Naive thymus-derived CD4-positive, alpha-beta T cell (primary cell): ENCODE results near the gene TKT. TPM values are rescaled to one million over a fixed set of nuclear protein-coding genes. Genes with fewer than 3 reads are reported as not detected.
A peak's percentile ranks its signal among the peaks of the same experiment; 100 is the strongest.

Experiments used
- ATAC-seq: fragments of 150-1000 bp; cut with Tn5 transposase; 2 replicates; pipeline ENCODE4 v1.10.0; 2021; ENCODE audit warnings: mild to moderate bottlenecking, moderate library complexity
- CTCF ChIA-PET: fragments of 350-600 bp; sonication (Branson Sonifier 250); formaldehyde crosslinking; loops from one replicate; lab custom pipeline; 2021; ENCODE audit warnings: antibody characterized with exemption; lab: Charles Lee
- POLR2A ChIA-PET: fragments of 350-600 bp; sonication (Branson Sonifier 250); formaldehyde crosslinking; loops from one replicate; lab custom pipeline; 2021; ENCODE audit warnings: antibody characterized with exemption, inconsistent platforms; lab: Charles Lee
- DNase-seq, 9 donors: peaks; one replicate each; pipeline versions ENCODE4 v3.0.0 to v3.0.0-alpha.2; 2020 to 2022; ENCODE audit warnings: mixed read lengths in 1 of 9
- H3K27ac ChIP-seq: one replicate; pipeline ENCODE4 v1.7.0; 2013; ENCODE audit warnings: mild to moderate bottlenecking, low read depth, low read length, moderate library complexity
- H3K27me3 ChIP-seq, 2 donors: one replicate each; pipeline ENCODE4 v1.7.0; 2013; ENCODE audit warnings: low read length in 2 of 2, mild to moderate bottlenecking in 2 of 2, moderate library complexity in 2 of 2; ENCODE audit not compliant: control insufficient read depth in 2 of 2, insufficient read depth in 2 of 2
- H3K36me3 ChIP-seq, 3 experiments: 1 replicate in 2 of 3; 2 replicates in 1 of 3; pipeline ENCODE4 v1.7.0; 2013; ENCODE audit warnings: low read length in 3 of 3, mild to moderate bottlenecking in 3 of 3, moderate library complexity in 1 of 3; ENCODE audit not compliant: insufficient read depth in 3 of 3, control insufficient read depth in 2 of 3
- H3K4me1 ChIP-seq, 2 donors: one replicate each; pipeline ENCODE4 v1.7.0; 2013; ENCODE audit warnings: low read length in 2 of 2, mild to moderate bottlenecking in 2 of 2, moderate library complexity in 1 of 2; ENCODE audit not compliant: control insufficient read depth in 2 of 2, insufficient read depth in 2 of 2
- H3K4me3 ChIP-seq: 2 replicates; pipeline ENCODE4 v1.7.0; 2013; ENCODE audit warnings: mild to moderate bottlenecking, low read length
- H3K9me3 ChIP-seq, 3 experiments: 1 replicate in 2 of 3; 2 replicates in 1 of 3; pipeline ENCODE4 v1.7.0; 2013; ENCODE audit warnings: low read length in 3 of 3; ENCODE audit not compliant: control insufficient read depth in 2 of 3
- H3K27ac Mint-ChIP-seq, 9 donors: one replicate each; pipeline ENCODE4 v1.8.0; 2020 to 2022; ENCODE audit warnings: mixed read lengths in 9 of 9, mild to moderate bottlenecking in 8 of 9, moderate library complexity in 5 of 9, inconsistent platforms in 2 of 9
- H3K27me3 Mint-ChIP-seq, 5 donors: one replicate each; pipeline ENCODE4 v1.8.0; 2021 to 2022; ENCODE audit warnings: mixed read lengths in 5 of 5, mild to moderate bottlenecking in 1 of 5
- H3K36me3 Mint-ChIP-seq, 5 donors: one replicate each; pipeline ENCODE4 v1.8.0; 2020 to 2022; ENCODE audit warnings: mixed read lengths in 5 of 5, mild to moderate bottlenecking in 3 of 5, inconsistent platforms in 1 of 5
- H3K4me1 Mint-ChIP-seq, 7 donors: one replicate each; pipeline ENCODE4 v1.8.0; 2020 to 2022; ENCODE audit warnings: mixed read lengths in 7 of 7, mild to moderate bottlenecking in 3 of 7, inconsistent platforms in 1 of 7
- H3K4me3 Mint-ChIP-seq, 10 donors: one replicate each; pipeline ENCODE4 v1.8.0; 2020 to 2022; ENCODE audit warnings: mild to moderate bottlenecking in 10 of 10, mixed read lengths in 10 of 10, moderate library complexity in 6 of 10, inconsistent platforms in 2 of 10
- H3K9me3 Mint-ChIP-seq, 11 donors: one replicate each; pipeline ENCODE4 v1.8.0; 2020 to 2022; ENCODE audit warnings: mixed read lengths in 11 of 11, mild to moderate bottlenecking in 4 of 11, inconsistent platforms in 1 of 11, moderate library complexity in 1 of 11
- intact Hi-C, 2 donors: fragments of 100-400 bp; cut with micrococcal nuclease; formaldehyde crosslinking; loops; one replicate each; pipeline ENCODE4 v1.15.1; 2023
- polyA plus RNA-seq, 2 donors: library from polyadenylated mRNA; unstranded; fragments of 300-500 nt; fragmentation: Illumina TruSeq; gene quantifications; one replicate each; pipeline ENCODE4 v1.2.3, GENCODE V29; 2021
- total RNA-seq, 6 experiments: library from RNA in 5 of 6; stranded (reverse) in 5 of 6; gene quantifications; 1 replicate in 5 of 6; 2 replicates in 1 of 6; pipeline ENCODE4 v1.2.3 and lab custom pipeline; 2021 to 2026

The TKT gene
- total and polyA plus RNA-seq, 7 experiments from 2014 or later = 60.7 to 333 (median 91.7) TPM

GRCh38 chr3:53193466-53194209 is 62.2 kb downstream of the TKT start:
- ChIA-PET POLR2A (no interaction called here), CTCF (no interaction called here)
- Mint-ChIP-seq H3K27ac (peak overlapping the region in 1 of 9 donors; percentile 23), H3K36me3 (peaks cover 0 to 12% (median 10%) of the 10 kb centered on the region in 5 donors), H3K9me3 (no peaks in the 10 kb centered on the region), H3K4me3 (no peak overlapping the region), H3K4me1 (peaks cover 5 to 18% (median 7%) of the 10 kb centered on the region in 7 donors), H3K27me3 (peaks cover 0 to 6% (median 0%) of the 10 kb centered on the region in 5 donors)
- Histone ChIP-seq H3K4me3 (no peak overlapping the region), H3K4me1 (peaks cover 0 to 4% of the 10 kb centered on the region in 2 donors), H3K27me3 (no peaks in the 10 kb centered on the region), H3K27ac (no peak overlapping the region), H3K9me3 (no peaks in the 10 kb centered on the region), H3K36me3 (peaks cover 0 to 31% (median 0%) of the 10 kb centered on the region in 3 experiments)
- intact Hi-C loops = no loop called here
- DNase-seq = no peak
- ATAC-seq = no peak

- H3K27me3 Mint-ChIP-seq = peaks cover 0 to 6% (median 0%) of the 10 kb centered on the region in 5 donors
- H3K9me3 Mint-ChIP-seq = no peaks in the 10 kb centered on the region
- H3K4me3 ChIP-seq = no peak overlapping the region
- H3K27me3 ChIP-seq = no peaks in the 10 kb centered on the region
- intact Hi-C loops = no loop called here
- H3K4me1 ChIP-seq = peaks cover 0 to 4% of the 10 kb centered on the region in 2 donors
- ChIA-PET POLR2A (interaction anchor here (0.6 kb wide), 1 partner anchor 138 kb away, joined by 3 read pairs; no protein-coding TSS in a partner anchor), CTCF (interaction anchor here (1.8 kb wide), 1 partner anchor 77 kb away, joined by 10 read pairs; no protein-coding TSS in a partner anchor)
- H3K36me3 ChIP-seq = peaks cover 0 to 37% (median 0%) of the 10 kb centered on the region in 3 experiments
- no peak for DNase-seq
- H3K4me3 Mint-ChIP-seq = no peak overlapping the region
- peaks cover 5 to 18% (median 7%) of the 10 kb centered on the region in 7 donors for H3K4me1 Mint-ChIP-seq
- ATAC-seq = no peak
- peaks cover 0 to 13% (median 10%) of the 10 kb centered on the region in 5 donors for H3K36me3 Mint-ChIP-seq
- H3K27ac Mint-ChIP-seq = no peak overlapping the region
- H3K27ac ChIP-seq = no peak overlapping the region
- H3K9me3 ChIP-seq = no peaks in the 10 kb centered on the region
These were observed 63.2 kb downstream of the TKT start for GRCh38 chr3:53192608-53193007.

GRCh38 chr3:53191836-53192480 is 63.9 kb downstream of the TKT start:
- no peak overlapping the region for H3K27ac Mint-ChIP-seq
- Histone ChIP-seq H3K4me3 (no peak overlapping the region), H3K9me3 (no peaks in the 10 kb centered on the region), H3K27me3 (no peaks in the 10 kb centered on the region), H3K36me3 (peaks cover 0 to 43% (median 0%) of the 10 kb centered on the region in 3 experiments), H3K27ac (no peak overlapping the region), H3K4me1 (peaks cover 0 to 4% of the 10 kb centered on the region in 2 donors)
- DNase-seq (no peak), ATAC-seq (no peak)
- intact Hi-C loops = no loop called here
- CTCF ChIA-PET = interaction anchor here (0.8 to 1.8 kb wide), 2 partner anchors 77 to 83 kb away, joined by 3 to 10 read pairs; no protein-coding TSS in a partner anchor
- H3K9me3 Mint-ChIP-seq = no peaks in the 10 kb centered on the region
- no peak overlapping the region for H3K4me3 Mint-ChIP-seq
- H3K36me3 Mint-ChIP-seq = peaks cover 0 to 16% (median 11%) of the 10 kb centered on the region in 5 donors
- POLR2A ChIA-PET = no interaction called here
- H3K4me1 Mint-ChIP-seq = peaks cover 5 to 17% (median 7%) of the 10 kb centered on the region in 7 donors
- peaks cover 0 to 6% (median 0%) of the 10 kb centered on the region in 5 donors for H3K27me3 Mint-ChIP-seq

- no peak for ATAC-seq
- no peaks in the 10 kb centered on the region for H3K9me3 ChIP-seq
- H3K4me1 ChIP-seq = peaks cover 0 to under 1% of the 10 kb centered on the region in 2 donors
- ChIA-PET CTCF (interaction anchor here (1.4 kb wide), 1 partner anchor 76 kb away, joined by 3 read pairs; no protein-coding TSS in a partner anchor), POLR2A (no interaction called here)
- intact Hi-C loops = no loop called here
- Mint-ChIP-seq H3K27me3 (peaks cover 0 to 6% (median 0%) of the 10 kb centered on the region in 5 donors), H3K9me3 (no peaks in the 10 kb centered on the region), H3K4me3 (no peak overlapping the region), H3K27ac (no peak overlapping the region), H3K4me1 (peaks cover 5 to 17% (median 6%) of the 10 kb centered on the region in 7 donors), H3K36me3 (peaks cover 0 to 16% (median 14%) of the 10 kb centered on the region in 5 donors)
- H3K36me3 ChIP-seq = peaks cover 0 to 56% (median 0%) of the 10 kb centered on the region in 3 experiments
- no peak overlapping the region for H3K4me3 ChIP-seq
- DNase-seq = no peak
- H3K27me3 ChIP-seq = no peaks in the 10 kb centered on the region
- H3K27ac ChIP-seq = no peak overlapping the region
These were observed 65.2 kb downstream of the TKT start for GRCh38 chr3:53190659-53191058.

GRCh38 chr3:53189276-53189675 is 66.5 kb downstream of the TKT start:
- no peaks in the 10 kb centered on the region for H3K4me1 ChIP-seq
- H3K27ac ChIP-seq = no peak overlapping the region
- DNase-seq = no peak
- CTCF ChIA-PET = interaction anchor here (1.4 kb wide), 1 partner anchor 75 kb away, joined by 3 read pairs; no protein-coding TSS in a partner anchor
- no peak overlapping the region for H3K4me3 ChIP-seq
- no peak overlapping the region for H3K4me3 Mint-ChIP-seq
- no peak for ATAC-seq
- no peaks in the 10 kb centered on the region for H3K27me3 ChIP-seq
- H3K27me3 Mint-ChIP-seq = no peaks in the 10 kb centered on the region
- H3K4me1 Mint-ChIP-seq = peaks cover 0 to 13% (median 3%) of the 10 kb centered on the region in 7 donors
- H3K27ac Mint-ChIP-seq = no peak overlapping the region
- peaks cover 0 to 68% (median 0%) of the 10 kb centered on the region in 3 experiments for H3K36me3 ChIP-seq
- H3K9me3 ChIP-seq = no peaks in the 10 kb centered on the region
- POLR2A ChIA-PET = no interaction called here
- peaks cover 0 to 24% (median 14%) of the 10 kb centered on the region in 5 donors for H3K36me3 Mint-ChIP-seq
- intact Hi-C loops = no loop called here
- no peaks in the 10 kb centered on the region for H3K9me3 Mint-ChIP-seq

GRCh38 chr3:53188720-53189119 is 67.1 kb downstream of the TKT start:
- Mint-ChIP-seq H3K4me1 (peaks cover 0 to 13% (median 3%) of the 10 kb centered on the region in 7 donors), H3K4me3 (no peak overlapping the region), H3K27me3 (no peaks in the 10 kb centered on the region), H3K36me3 (peaks cover 0 to 26% (median 14%) of the 10 kb centered on the region in 5 donors), H3K9me3 (no peaks in the 10 kb centered on the region), H3K27ac (no peak overlapping the region)
- Histone ChIP-seq H3K4me3 (no peak overlapping the region), H3K4me1 (no peaks in the 10 kb centered on the region), H3K9me3 (no peaks in the 10 kb centered on the region), H3K36me3 (peaks cover 0 to 65% (median 0%) of the 10 kb centered on the region in 3 experiments), H3K27ac (no peak overlapping the region), H3K27me3 (no peaks in the 10 kb centered on the region)
- intact Hi-C loops = no loop called here
- ChIA-PET CTCF (no interaction called here), POLR2A (no interaction called here)
- DNase-seq (no peak), ATAC-seq (no peak)
